Stomach (tissue), 4 donors: ENCODE measurements around the gene TGFBR2.

Source experiments
- EP300 ChIP-seq: sonication (generic); formaldehyde crosslinking; IDR thresholded peaks from one replicate; pipeline ENCODE4 v1.6.1; 2017; ENCODE audit warnings: antibody characterized with exemption
- POLR2A ChIP-seq, 4 donors: fragments of 450-650 bp; IDR thresholded peaks; one replicate each; pipeline ENCODE4 v1.6.1; 2016; ENCODE audit warnings: antibody characterized with exemption in 4 of 4, control low read depth in 2 of 4, mild to moderate bottlenecking in 1 of 4, moderate library complexity in 1 of 4
- POLR2AphosphoS5 ChIP-seq, 3 donors: sonication (generic); formaldehyde crosslinking; IDR thresholded peaks; one replicate each; pipeline ENCODE4 v1.6.1; 2016; ENCODE audit warnings: antibody characterized with exemption in 3 of 3
- TF ChIP-seq, protein P1 (sequence below), 7 experiments: fragments of 450-650 bp in 4 of 7; fragments of 200-600 bp in 3 of 7; sonication (generic) in 3 of 7; IDR thresholded peaks; one replicate each; pipeline ENCODE4 v1.5.1; 2016 to 2019; ENCODE audit warnings: antibody characterized with exemption in 7 of 7, control low read depth in 2 of 7, mild to moderate bottlenecking in 1 of 7

DNA sequence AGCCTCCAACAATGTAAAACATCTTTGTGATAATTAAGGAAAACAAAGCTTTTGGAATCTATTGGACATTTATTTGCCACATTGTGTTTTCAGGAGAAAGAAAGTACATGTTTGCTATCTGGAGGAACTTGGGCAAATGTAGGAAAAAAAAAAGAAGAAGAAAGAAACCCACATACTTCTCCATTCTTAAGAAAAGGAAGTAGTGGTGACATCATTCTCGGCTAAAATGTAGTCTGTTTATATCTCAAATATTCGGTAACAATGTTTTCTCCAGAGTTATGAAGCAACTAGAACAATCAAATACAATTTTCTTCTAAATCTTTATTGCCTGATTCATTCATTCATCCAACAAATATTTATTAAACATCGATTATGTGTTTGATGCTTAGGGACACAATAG lies 2.3 kb upstream of the TGFBR2 start:
- TF ChIP-seq, protein P1, sequence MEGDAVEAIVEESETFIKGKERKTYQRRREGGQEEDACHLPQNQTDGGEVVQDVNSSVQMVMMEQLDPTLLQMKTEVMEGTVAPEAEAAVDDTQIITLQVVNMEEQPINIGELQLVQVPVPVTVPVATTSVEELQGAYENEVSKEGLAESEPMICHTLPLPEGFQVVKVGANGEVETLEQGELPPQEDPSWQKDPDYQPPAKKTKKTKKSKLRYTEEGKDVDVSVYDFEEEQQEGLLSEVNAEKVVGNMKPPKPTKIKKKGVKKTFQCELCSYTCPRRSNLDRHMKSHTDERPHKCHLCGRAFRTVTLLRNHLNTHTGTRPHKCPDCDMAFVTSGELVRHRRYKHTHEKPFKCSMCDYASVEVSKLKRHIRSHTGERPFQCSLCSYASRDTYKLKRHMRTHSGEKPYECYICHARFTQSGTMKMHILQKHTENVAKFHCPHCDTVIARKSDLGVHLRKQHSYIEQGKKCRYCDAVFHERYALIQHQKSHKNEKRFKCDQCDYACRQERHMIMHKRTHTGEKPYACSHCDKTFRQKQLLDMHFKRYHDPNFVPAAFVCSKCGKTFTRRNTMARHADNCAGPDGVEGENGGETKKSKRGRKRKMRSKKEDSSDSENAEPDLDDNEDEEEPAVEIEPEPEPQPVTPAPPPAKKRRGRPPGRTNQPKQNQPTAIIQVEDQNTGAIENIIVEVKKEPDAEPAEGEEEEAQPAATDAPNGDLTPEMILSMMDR (IDR thresholded peaks at IDR 0.05) = no peak
- TF ChIP-seq POLR2A (IDR thresholded peaks at IDR 0.05) (no peak), EP300 (no peak), POLR2AphosphoS5 (IDR thresholded peaks at IDR 0.05) (no peak)
